H1 (cell line): Measurements from ENCODE around the gene AGBL1. TPM values are rescaled to one million over a fixed set of nuclear protein-coding genes. Genes with fewer than 3 reads are reported as not detected.

Source experiments
- CTCF ChIA-PET: fragments of 300-600 bp; sonication (Branson Sonifier 250); formaldehyde crosslinking; loops from one replicate; lab custom pipeline; 2021; ENCODE audit not compliant: partially characterized antibody; lab: Charles Lee
- POLR2A ChIA-PET: fragments of 300-600 bp; sonication (Branson Sonifier 250); formaldehyde crosslinking; loops from one replicate; lab custom pipeline; 2021; ENCODE audit warnings: inconsistent platforms; ENCODE audit not compliant: partially characterized antibody; lab: Charles Lee
- DNase-seq, 2 experiments: peaks; one replicate each; pipeline versions ENCODE4 v3.0.0 to v3.0.0-alpha.2; 2010 to 2022; ENCODE audit warnings: low spot score in 2 of 2, low read depth in 1 of 2, mixed read lengths in 1 of 2
- FAIRE-seq: peaks from 2 replicates; lab custom pipeline; 2011; peaks lifted over from hg19 to GRCh38; lab: Jason Lieb, UNC
- H2AFZ ChIP-seq: 2 replicates; pipeline ENCODE4 v1.8.1; 2012; ENCODE audit warnings: low read length, inconsistent platforms
- H2AK5ac ChIP-seq: 2 replicates; pipeline ENCODE4 v1.6.1; 2013; ENCODE audit warnings: low read depth, low read length
- H2BK120ac ChIP-seq: replicated peaks from 2 replicates; pipeline ENCODE3; 2013; ENCODE audit warnings: low read depth, low read length, inconsistent platforms
- H2BK12ac ChIP-seq: 2 replicates; pipeline ENCODE4 v1.6.1; 2013; ENCODE audit warnings: low read depth, low read length
- H2BK15ac ChIP-seq: 2 replicates; pipeline ENCODE4 v1.6.1; 2013; ENCODE audit warnings: low read length
- H2BK20ac ChIP-seq: 2 replicates; pipeline ENCODE4 v1.6.1; 2013; ENCODE audit warnings: low read length
- H2BK5ac ChIP-seq: 2 replicates; pipeline ENCODE4 v1.6.1; 2013; ENCODE audit warnings: low read depth, low read length
- H3K14ac ChIP-seq: 2 replicates; pipeline ENCODE4 v1.6.1; 2013; ENCODE audit warnings: inconsistent platforms; ENCODE audit not compliant: insufficient read length
- H3K18ac ChIP-seq: 2 replicates; pipeline ENCODE4 v1.6.1; 2013; ENCODE audit warnings: low read length; ENCODE audit errors: extremely low read depth
- H3K23ac ChIP-seq: 2 replicates; pipeline ENCODE4 v1.6.1; 2013; ENCODE audit warnings: inconsistent platforms; ENCODE audit not compliant: insufficient read length
- H3K23me2 ChIP-seq: 2 replicates; pipeline ENCODE4 v1.6.1; 2013; ENCODE audit warnings: low read depth, low read length
- H3K27ac ChIP-seq: 2 replicates; pipeline ENCODE4 v1.6.1; 2011; ENCODE audit warnings: low read depth, low read length, inconsistent platforms
- H3K27me3 ChIP-seq, 4 experiments: replicated peaks in 1 of 4; 1 replicate in 1 of 4; 2 replicates in 3 of 4; pipeline versions ENCODE4 v1.6.1 to v1.8.1; 2011 to 2013; ENCODE audit warnings: low read length in 3 of 4, mild to moderate bottlenecking in 3 of 4, inconsistent platforms in 2 of 4, mixed read lengths in 2 of 4, moderate library complexity in 1 of 4; ENCODE audit not compliant: control insufficient read depth in 3 of 4, insufficient read depth in 3 of 4; ENCODE audit errors: extremely low read depth in 1 of 4
- H3K36me3 ChIP-seq, 4 experiments: 2 replicates each; pipeline versions ENCODE4 v1.6.1 to v1.8.1; 2011 to 2013; ENCODE audit warnings: mild to moderate bottlenecking in 4 of 4, low read length in 3 of 4, moderate library complexity in 2 of 4, control low read depth in 1 of 4, inconsistent platforms in 1 of 4; ENCODE audit not compliant: insufficient read depth in 4 of 4, control insufficient read depth in 2 of 4
- H3K4ac ChIP-seq: replicated peaks from 2 replicates; pipeline ENCODE3; 2013; ENCODE audit warnings: low read length, low read depth, mixed read lengths, inconsistent platforms; ENCODE audit not compliant: insufficient read length
- H3K4me1 ChIP-seq, 4 experiments: replicated peaks in 1 of 4; 1 replicate in 1 of 4; 2 replicates in 3 of 4; pipeline versions ENCODE4 v1.6.1 to v1.8.1; 2011 to 2013; ENCODE audit warnings: low read length in 3 of 4, inconsistent platforms in 2 of 4, mixed read lengths in 1 of 4; ENCODE audit not compliant: insufficient read depth in 4 of 4, control insufficient read depth in 3 of 4
- H3K4me2 ChIP-seq, 2 experiments: 2 replicates each; pipeline versions ENCODE4 v1.6.1 to v1.8.1; 2011 to 2013; ENCODE audit warnings: low read depth in 2 of 2, low read length in 2 of 2, control low read depth in 1 of 2, inconsistent platforms in 1 of 2, mild to moderate bottlenecking in 1 of 2; ENCODE audit not compliant: insufficient read depth in 1 of 2
- H3K4me3 ChIP-seq, 4 experiments: fragments of 200-600, 300-600 bp in 1 of 4; sonication (generic), shearing (Covaris generic), sonication (Bioruptor Twin) in 1 of 4; 2 replicates each; pipeline versions ENCODE4 v1.5.1 to v1.8.1; 2011 to 2016; ENCODE audit warnings: low read length in 4 of 4, low read depth in 3 of 4, control low read depth in 2 of 4, inconsistent platforms in 2 of 4, mild to moderate bottlenecking in 2 of 4, mixed read lengths in 1 of 4, moderate library complexity in 1 of 4; ENCODE audit not compliant: insufficient read depth in 2 of 4; ENCODE audit errors: extremely low read depth in 1 of 4
- H3K56ac ChIP-seq: replicated peaks from 2 replicates; pipeline ENCODE3; 2013; ENCODE audit warnings: low read depth, mild to moderate bottlenecking, mixed read lengths, low read length, inconsistent platforms; ENCODE audit not compliant: insufficient read length
- H3K79me1 ChIP-seq: 2 replicates; pipeline ENCODE4 v1.6.1; 2013; ENCODE audit warnings: low read depth, low read length, control low read depth
- H3K79me2 ChIP-seq, 2 experiments: 2 replicates each; pipeline versions ENCODE4 v1.6.1 to v1.8.1; 2012 to 2013; ENCODE audit warnings: low read length in 2 of 2, mild to moderate bottlenecking in 2 of 2, inconsistent platforms in 1 of 2; ENCODE audit not compliant: insufficient read depth in 2 of 2, control insufficient read depth in 1 of 2
- H3K9ac ChIP-seq, 4 experiments: replicated peaks in 1 of 4; 1 replicate in 1 of 4; 2 replicates in 3 of 4; pipeline versions ENCODE4 v1.6.1 to v1.8.1; 2011 to 2013; ENCODE audit warnings: low read depth in 3 of 4, low read length in 3 of 4, control low read depth in 2 of 4, mild to moderate bottlenecking in 2 of 4, moderate library complexity in 2 of 4, inconsistent platforms in 1 of 4; ENCODE audit errors: extremely low read depth in 1 of 4
- H3K9me3 ChIP-seq, 2 experiments: 2 replicates each; pipeline versions ENCODE4 v1.6.1 to v1.8.1; 2012 to 2013; ENCODE audit warnings: mild to moderate bottlenecking in 2 of 2, moderate library complexity in 2 of 2, control low read depth in 1 of 2, inconsistent platforms in 1 of 2, low read depth in 1 of 2, low read length in 1 of 2, mixed read lengths in 1 of 2; ENCODE audit not compliant: insufficient read depth in 2 of 2
- H4K20me1 ChIP-seq, 2 experiments: replicated peaks in 1 of 2; 2 replicates each; pipeline versions ENCODE3 to v1.8.1; 2011 to 2013; ENCODE audit warnings: inconsistent platforms in 2 of 2, low read length in 2 of 2, mild to moderate bottlenecking in 1 of 2; ENCODE audit not compliant: insufficient read depth in 2 of 2, control insufficient read depth in 1 of 2
- H4K5ac ChIP-seq: 2 replicates; pipeline ENCODE4 v1.6.1; 2013; ENCODE audit warnings: low read length, low read depth, mixed read lengths, inconsistent platforms; ENCODE audit not compliant: insufficient read length
- H4K8ac ChIP-seq: 2 replicates; pipeline ENCODE4 v1.8.0; 2013; ENCODE audit warnings: mild to moderate bottlenecking, moderate library complexity, low read length, inconsistent platforms; ENCODE audit not compliant: insufficient read depth; ENCODE audit errors: extremely low read depth
- H4K91ac ChIP-seq: replicated peaks from 2 replicates; pipeline ENCODE3; 2013; ENCODE audit warnings: low read length, mixed read lengths, inconsistent platforms; ENCODE audit not compliant: insufficient read length
- EP300 ChIP-seq, 2 experiments: IDR thresholded peaks; 1 replicate in 1 of 2; 2 replicates in 1 of 2; pipeline ENCODE4 v1.6.1; 2011 to 2012; ENCODE audit warnings: low read depth in 2 of 2, low read length in 2 of 2, mild to moderate bottlenecking in 2 of 2, borderline replicate concordance in 1 of 2, inconsistent platforms in 1 of 2, moderate library complexity in 1 of 2
- RFX5 ChIP-seq: IDR thresholded peaks from 2 replicates; pipeline ENCODE4 v1.6.1; 2011; ENCODE audit warnings: low read depth, low read length, improper control_type of control experiment, borderline replicate concordance
- SIRT6 ChIP-seq: IDR thresholded peaks from one replicate; pipeline ENCODE4 v1.7.1; 2012; ENCODE audit warnings: low read length, inconsistent platforms
- TBP ChIP-seq: IDR thresholded peaks from 2 replicates; pipeline ENCODE4 v1.6.1; 2011; ENCODE audit warnings: low read depth, low read length, improper control_type of control experiment
- WGBS, 2 experiments: shearing (Covaris generic) in 1 of 2; methylation state at CpG; one replicate each; pipeline versions ENCODE4 v1.1.6 to v1.1.7; 2013 to 2015; ENCODE audit warnings: low lambda C conversion rate in 2 of 2, mixed read lengths in 2 of 2, inconsistent platforms in 1 of 2, low coverage in 1 of 2, missing lambda C conversion rate in 1 of 2; ENCODE audit not compliant: insufficient replicate concordance in 2 of 2, insufficient coverage in 1 of 2, insufficient read length in 1 of 2; ENCODE audit errors: extremely low coverage in 1 of 2, missing lambda C conversion rate in 1 of 2; 5-methylcytosine and 5-hydroxymethylcytosine counted together
- polyA plus RNA-seq, 7 experiments: library from polyadenylated mRNA; depleted of rRNA in 3 of 7; stranded (reverse) in 5 of 7; unstranded in 2 of 7; fragments of >200 nt in 5 of 7; fragments of 200-250 nt in 2 of 7; gene quantifications; 1 replicate in 5 of 7; 2 replicates in 1 of 7; 4 replicates in 1 of 7; pipeline versions ENCODE4 v1.2.1 to v1.2.3, GENCODE V29; 2011 to 2013; ENCODE audit warnings: missing spikeins in 2 of 7, mixed read lengths in 2 of 7
- total RNA-seq: library from RNA; stranded (reverse); fragmentation: NEBNext Ultra II Directional; extraction: Animal tissue kit (Norgen Biotek cat#: 25700); gene quantifications from 2 replicates; pipeline ENCODE4 v1.2.1, GENCODE V29; 2021

Gene AGBL1
- total and polyA plus RNA-seq, 2 of the 8 experiments (the other 6 are each of a cell fraction or from before 2014, with no cell fraction given), result not detected

DNA sequence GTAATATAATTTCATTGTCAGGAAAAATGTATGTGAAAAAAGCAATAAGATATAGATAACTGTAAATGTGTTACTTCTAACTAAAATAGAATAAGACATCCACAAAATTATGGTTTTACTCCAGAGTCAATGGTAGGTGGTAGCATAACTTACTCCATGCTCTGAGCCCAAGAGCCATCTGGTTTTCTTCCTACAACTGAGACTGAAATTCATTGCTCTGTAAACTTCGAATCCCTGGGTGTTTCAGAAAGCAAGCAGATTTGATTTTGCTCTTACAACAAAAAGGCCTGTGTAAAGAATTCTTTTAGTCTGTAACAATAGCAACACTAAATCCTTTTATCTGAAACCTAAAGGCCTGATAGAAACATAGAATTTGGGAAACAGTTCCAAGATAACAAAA is 805.9 kb downstream of the AGBL1 start:
- POLR2A ChIA-PET, result no interaction called here
- CTCF ChIA-PET, result no interaction called here
- no peaks in the 10 kb centered on the region for H3K23me2 ChIP-seq
- no peaks in the 10 kb centered on the region for H3K36me3 ChIP-seq
- H2BK5ac ChIP-seq, result no peak overlapping the region
- H3K4me1 ChIP-seq, result no peaks in the 10 kb centered on the region
- no peak overlapping the region for H2AFZ ChIP-seq
- H4K5ac ChIP-seq, result no peak overlapping the region
- TF ChIP-seq SIRT6 (no peak), TBP (no peak), EP300 (IDR thresholded peaks at IDR 0.05; ENCODE audit: borderline replicate concordance in 1 of 2, low read depth in 2 of 2, low read length in 2 of 2) (no peak), RFX5 (no peak)
- TF ChIP-seq, all 59 proteins: peak for 0
- Histone ChIP-seq H3K27ac (no peak overlapping the region), H3K56ac (no peak overlapping the region), H2BK20ac (no peak overlapping the region), H3K4me2 (no peak overlapping the region), H3K9me3 (no peaks in the 10 kb centered on the region), H3K18ac (no peak overlapping the region), H4K8ac (no peak overlapping the region), H3K79me2 (no peaks in the 10 kb centered on the region), H3K9ac (no peak overlapping the region), H3K79me1 (no peaks in the 10 kb centered on the region), H3K4me3 (no peak overlapping the region), H4K91ac (no peak overlapping the region), H2BK12ac (no peak overlapping the region), H3K27me3 (no peaks in the 10 kb centered on the region), H2BK120ac (no peak overlapping the region), H2BK15ac (no peak overlapping the region), H3K14ac (no peak overlapping the region), H4K20me1 (no peaks in the 10 kb centered on the region), H3K4ac (no peak overlapping the region), H3K23ac (no peak overlapping the region), H2AK5ac (no peak overlapping the region)
- DNase-seq (no peak), FAIRE-seq (no peak)
- WGBS, 2 experiments, result 94% methylated on average over 1 of the region's 1 CpG; no CpG with 5 or more reads in 1 of the 2 experiments
